Adrenal gland (tissue), 5 donors: ENCODE results near the gene GPR155.

Source experiments
- CTCF ChIP-seq, 6 experiments: fragments of 450-650 bp in 4 of 6; fragments of 200-600 bp in 2 of 6; sonication (generic) in 1 of 6; IDR thresholded peaks; 1 replicate in 5 of 6; 2 replicates in 1 of 6; pipeline versions ENCODE4 v1.5.1 to v1.8.0; 2016 to 2021; ENCODE audit warnings: antibody characterized with exemption in 6 of 6, mild to moderate bottlenecking in 2 of 6, moderate library complexity in 1 of 6
- POLR2A ChIP-seq, 2 donors: fragments of 450-650 bp; IDR thresholded peaks; one replicate each; pipeline ENCODE4 v1.6.1; 2017; ENCODE audit warnings: antibody characterized with exemption in 2 of 2, mild to moderate bottlenecking in 2 of 2, moderate library complexity in 1 of 2
- donor health status: DM: no; HTN: no; CAD: no.

- TF ChIP-seq CTCF (IDR thresholded peaks at IDR 0.05) (no peak), POLR2A (IDR thresholded peaks at IDR 0.05) (no peak)
Observed at GRCh38 chr2:174465327-174465726, 21.5 kb downstream of the GPR155 start.
